H1 (cell line): Measurements from ENCODE around the gene SEPTIN5.
A peak's percentile ranks its signal among the peaks of the same experiment; 100 is the strongest.

Experiments used
- ASH2L ChIP-seq: fragments of 200-600, 300-600 bp; sonication (generic); IDR thresholded peaks from one replicate; pipeline ENCODE4 v1.7.1; 2017; ENCODE audit warnings: low read length
- CBX8 ChIP-seq: fragments of 300-800, 300-1000 bp; sonication (generic); IDR thresholded peaks from 2 replicates; pipeline ENCODE4 v1.7.1; 2016; ENCODE audit warnings: low read depth, low read length, borderline replicate concordance
- EP300 ChIP-seq, 2 experiments: IDR thresholded peaks; 1 replicate in 1 of 2; 2 replicates in 1 of 2; pipeline ENCODE4 v1.6.1; 2011 to 2012; ENCODE audit warnings: low read depth in 2 of 2, low read length in 2 of 2, mild to moderate bottlenecking in 2 of 2, borderline replicate concordance in 1 of 2, inconsistent platforms in 1 of 2, moderate library complexity in 1 of 2
- EZH2 ChIP-seq: fragments of 200-600 bp; sonication (generic); IDR thresholded peaks from 2 replicates; pipeline ENCODE4 v1.7.1; 2012; ENCODE audit warnings: low read depth, mild to moderate bottlenecking, moderate library complexity, low read length, inconsistent platforms; ENCODE audit not compliant: severe bottlenecking
- POLR2A ChIP-seq, 2 experiments: IDR thresholded peaks; 1 replicate in 1 of 2; 2 replicates in 1 of 2; pipeline ENCODE4 v1.6.1; 2011; ENCODE audit warnings: low read depth in 2 of 2, low read length in 2 of 2, mild to moderate bottlenecking in 2 of 2; ENCODE audit errors: control extremely low read depth in 1 of 2
- YY1 ChIP-seq: IDR thresholded peaks from 2 replicates; pipeline ENCODE4 v1.6.1; 2011; ENCODE audit warnings: low read depth, mild to moderate bottlenecking, low read length
- TF ChIP-seq, protein P1 (sequence below), 3 experiments: IDR thresholded peaks; 1 replicate in 2 of 3; 2 replicates in 1 of 3; pipeline versions ENCODE4 v1.5.1 to v1.6.1; 2011; ENCODE audit warnings: low read length in 3 of 3, mild to moderate bottlenecking in 3 of 3, inconsistent platforms in 2 of 3, low read depth in 1 of 3, moderate library complexity in 1 of 3; ENCODE audit not compliant: insufficient read depth in 1 of 3; ENCODE audit errors: control extremely low read depth in 1 of 3

DNA sequence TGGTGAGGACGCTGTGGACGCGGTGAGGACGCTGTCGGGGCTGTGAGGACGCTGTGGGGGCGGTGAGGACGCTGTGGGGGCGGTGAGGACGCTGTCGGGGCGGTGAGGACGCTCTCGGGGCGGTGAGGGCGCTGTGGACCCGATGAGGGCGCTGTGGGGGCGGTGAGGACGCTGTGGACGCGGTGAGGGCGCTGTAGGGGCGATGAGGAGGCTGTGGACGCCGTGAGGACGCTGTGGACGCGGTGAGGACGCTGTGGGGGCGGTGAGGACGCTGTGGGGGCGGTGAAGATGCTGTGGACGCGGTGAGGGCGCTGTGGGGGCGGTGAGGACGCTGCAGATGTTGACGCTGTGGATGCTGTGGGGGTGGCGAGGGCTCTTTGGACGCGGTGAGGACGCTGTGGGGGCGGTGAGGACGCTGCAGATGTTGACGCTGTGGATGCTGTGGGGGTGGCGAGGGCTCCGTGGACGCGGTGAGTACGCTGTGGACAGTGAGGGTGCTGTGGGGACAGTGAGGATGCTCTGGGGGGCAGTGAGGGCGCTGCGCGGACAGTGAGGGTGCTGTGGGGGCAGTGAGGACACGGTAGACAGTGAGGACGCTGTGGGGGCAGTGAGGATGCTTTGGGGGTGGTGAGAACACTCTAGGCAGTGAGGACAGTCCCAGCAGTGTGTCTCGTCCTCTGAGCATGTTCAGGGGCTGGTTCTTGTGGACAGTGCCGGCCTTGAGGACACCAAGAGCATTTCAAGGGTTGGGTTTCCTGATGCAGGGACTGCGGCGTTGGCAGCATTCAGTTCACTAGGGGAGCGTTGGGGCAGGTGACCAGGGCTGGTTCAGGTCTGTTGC lies 13.2 kb downstream of the SEPTIN5 start:
- TF ChIP-seq, protein P1, sequence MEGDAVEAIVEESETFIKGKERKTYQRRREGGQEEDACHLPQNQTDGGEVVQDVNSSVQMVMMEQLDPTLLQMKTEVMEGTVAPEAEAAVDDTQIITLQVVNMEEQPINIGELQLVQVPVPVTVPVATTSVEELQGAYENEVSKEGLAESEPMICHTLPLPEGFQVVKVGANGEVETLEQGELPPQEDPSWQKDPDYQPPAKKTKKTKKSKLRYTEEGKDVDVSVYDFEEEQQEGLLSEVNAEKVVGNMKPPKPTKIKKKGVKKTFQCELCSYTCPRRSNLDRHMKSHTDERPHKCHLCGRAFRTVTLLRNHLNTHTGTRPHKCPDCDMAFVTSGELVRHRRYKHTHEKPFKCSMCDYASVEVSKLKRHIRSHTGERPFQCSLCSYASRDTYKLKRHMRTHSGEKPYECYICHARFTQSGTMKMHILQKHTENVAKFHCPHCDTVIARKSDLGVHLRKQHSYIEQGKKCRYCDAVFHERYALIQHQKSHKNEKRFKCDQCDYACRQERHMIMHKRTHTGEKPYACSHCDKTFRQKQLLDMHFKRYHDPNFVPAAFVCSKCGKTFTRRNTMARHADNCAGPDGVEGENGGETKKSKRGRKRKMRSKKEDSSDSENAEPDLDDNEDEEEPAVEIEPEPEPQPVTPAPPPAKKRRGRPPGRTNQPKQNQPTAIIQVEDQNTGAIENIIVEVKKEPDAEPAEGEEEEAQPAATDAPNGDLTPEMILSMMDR (IDR thresholded peaks at IDR 0.05; ENCODE audit: control extremely low read depth in 1 of 3, insufficient read depth in 1 of 3, low read depth in 1 of 3, low read length in 3 of 3): peak in 2 of 3 experiments; percentile 38 to 41; a peak in 3 of 4 replicates
- TF ChIP-seq YY1 (no peak), CBX8 (no peak), ASH2L (no peak), POLR2A (IDR thresholded peaks at IDR 0.05; ENCODE audit: control extremely low read depth in 1 of 2, low read depth in 2 of 2, low read length in 2 of 2) (no peak), EZH2 (no peak), EP300 (IDR thresholded peaks at IDR 0.05; ENCODE audit: borderline replicate concordance in 1 of 2, low read depth in 2 of 2, low read length in 2 of 2) (no peak)
